Activated CD8-positive, alpha-beta memory T cell treated with anti-CD3 and anti-CD28 coated beads, Interleukin-2, amount 50 U/mL, for 1 hour (primary cell): Measurements from ENCODE around the gene PTPN13.

ENCODE experiments used
- DNase-seq: peaks from one replicate; pipeline ENCODE4 v3.0.0-alpha.2; 2020; ENCODE audit errors: extremely low read depth

Gene PTPN13

DNA sequence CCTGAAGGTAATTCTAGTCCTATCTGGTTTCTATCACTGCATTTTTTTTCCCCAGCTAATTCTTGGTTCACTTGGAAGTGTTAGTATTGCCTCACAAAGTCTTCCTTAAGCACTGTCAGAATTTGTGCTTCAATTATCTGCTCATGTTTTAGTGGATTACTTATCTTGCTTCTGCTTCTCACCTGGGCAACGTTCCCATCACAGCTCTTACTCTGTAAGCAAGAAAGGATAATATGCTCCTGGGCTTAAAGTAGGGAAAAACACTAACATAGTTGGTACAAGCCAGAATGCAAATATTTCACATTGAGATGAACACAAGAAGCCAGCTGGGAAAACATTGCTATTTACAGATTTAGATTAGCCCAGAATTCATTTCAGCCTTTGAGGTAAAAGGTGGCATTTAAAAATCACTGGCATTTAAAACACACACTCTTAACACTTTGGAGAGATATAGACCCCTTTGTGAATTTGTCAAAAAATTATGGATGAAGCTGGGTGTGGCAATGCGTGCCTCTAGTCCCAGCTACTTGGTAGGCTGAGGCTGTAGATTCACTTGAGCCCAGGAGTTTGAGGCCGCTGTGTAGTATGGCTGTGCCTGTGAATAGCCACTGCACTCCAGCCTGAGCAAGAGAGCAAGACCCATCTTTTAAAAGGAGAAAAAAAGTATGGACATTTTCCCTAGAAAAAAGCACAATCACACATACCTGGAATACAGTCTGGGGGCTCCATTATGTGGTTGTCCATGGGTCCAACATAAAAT lies 6.6 kb upstream of the PTPN13 start:
- no peak for DNase-seq

DNA sequence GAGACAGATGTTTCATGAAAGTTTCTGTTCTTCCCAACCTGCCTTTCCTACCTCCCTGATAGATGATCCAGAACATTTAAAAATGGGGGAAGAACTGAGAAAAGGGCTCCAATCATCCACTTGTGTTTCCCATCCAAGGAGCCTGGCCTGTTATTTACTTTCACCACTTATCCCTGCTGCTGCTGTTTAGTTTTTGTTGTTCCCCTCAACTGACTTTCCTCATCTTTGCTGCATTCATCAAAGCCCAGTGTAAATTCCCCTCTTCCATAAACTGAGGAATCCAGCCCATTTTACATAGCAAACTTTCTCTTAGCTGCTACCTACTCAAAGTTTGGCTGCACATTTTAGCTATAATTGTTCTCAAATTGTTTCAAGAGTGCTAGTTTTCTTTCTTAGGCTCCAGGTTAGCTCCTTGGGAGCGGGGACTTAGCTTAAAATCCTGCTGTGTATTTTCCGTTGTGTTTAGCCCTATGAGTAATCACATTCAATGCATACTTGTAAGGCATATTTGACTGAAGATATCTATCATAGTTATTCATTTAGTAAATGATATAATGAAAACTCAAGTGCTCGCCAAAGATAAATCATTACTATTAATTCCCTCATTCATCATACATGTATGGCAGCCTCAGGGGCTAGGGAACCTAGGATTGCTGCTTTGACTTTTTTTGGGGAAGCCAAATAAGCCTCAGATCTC lies 1.4 kb upstream of the PTPN13 start:
- DNase-seq: no peak

DNA sequence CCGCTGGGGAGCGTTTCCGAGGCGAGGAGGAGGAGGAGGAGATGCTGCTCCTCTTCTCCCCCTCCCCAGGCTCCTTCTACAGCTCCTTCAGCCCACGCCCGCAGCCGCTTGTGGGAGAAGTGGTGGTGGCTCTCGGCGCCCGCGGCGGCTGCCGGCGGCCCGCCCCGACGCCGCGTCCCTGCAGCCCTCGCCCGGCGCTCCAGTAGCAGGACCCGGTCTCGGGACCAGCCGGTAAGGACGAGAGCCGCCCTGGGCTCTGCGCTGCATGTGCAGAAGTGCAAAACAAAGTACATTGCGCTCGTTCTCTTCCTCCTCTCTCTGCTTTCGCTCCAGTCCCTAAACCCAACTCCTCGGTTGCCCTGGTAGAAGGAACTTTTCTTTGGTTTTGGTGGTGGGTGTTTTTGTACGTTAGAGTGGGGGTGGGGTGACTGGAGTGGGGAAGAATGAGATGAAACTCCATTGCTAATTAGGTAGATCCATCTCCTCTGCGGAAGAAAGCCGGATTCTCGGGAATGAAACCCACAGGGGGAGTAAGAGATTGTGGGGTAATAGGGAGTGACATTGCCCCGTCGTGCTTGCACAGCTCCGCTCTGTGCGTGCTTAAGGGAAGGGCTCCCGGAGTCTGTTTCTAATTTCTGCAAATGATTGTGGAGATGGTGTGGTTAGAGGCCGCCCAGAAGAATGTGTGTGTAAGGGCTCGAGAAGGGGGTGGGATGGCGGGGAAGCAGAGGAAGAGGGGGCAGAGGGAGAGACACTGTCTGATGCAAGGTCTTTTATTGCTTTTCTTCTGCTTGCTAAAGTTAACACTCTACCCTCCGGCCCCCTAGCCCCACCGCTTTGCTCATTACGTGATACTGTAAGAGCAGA lies 677 bp downstream of the PTPN13 start:
- no peak for DNase-seq

- no peak for DNase-seq
Observed at GRCh38 chr4:86595426-86595805, 1.3 kb downstream of the PTPN13 start.

DNA sequence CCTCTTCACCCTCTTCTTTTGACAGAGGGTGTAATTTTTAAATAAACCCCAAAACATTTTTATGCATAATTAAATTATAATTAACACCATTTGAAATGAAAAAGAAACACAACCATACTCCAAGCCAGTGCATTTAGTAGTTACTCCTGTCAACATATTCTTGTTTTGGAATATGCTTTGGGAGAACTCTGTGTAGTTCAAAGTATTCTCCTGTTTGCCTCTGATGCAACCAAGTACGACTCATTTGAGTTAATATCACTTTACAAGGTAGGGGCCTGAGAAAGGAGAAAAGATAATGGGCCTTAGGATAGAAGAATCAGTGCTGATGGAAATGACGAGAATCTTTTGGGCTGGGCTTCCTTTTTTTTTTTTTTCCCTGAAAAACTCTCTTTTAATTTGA lies 2.7 kb downstream of the PTPN13 start:
- no peak for DNase-seq

DNA sequence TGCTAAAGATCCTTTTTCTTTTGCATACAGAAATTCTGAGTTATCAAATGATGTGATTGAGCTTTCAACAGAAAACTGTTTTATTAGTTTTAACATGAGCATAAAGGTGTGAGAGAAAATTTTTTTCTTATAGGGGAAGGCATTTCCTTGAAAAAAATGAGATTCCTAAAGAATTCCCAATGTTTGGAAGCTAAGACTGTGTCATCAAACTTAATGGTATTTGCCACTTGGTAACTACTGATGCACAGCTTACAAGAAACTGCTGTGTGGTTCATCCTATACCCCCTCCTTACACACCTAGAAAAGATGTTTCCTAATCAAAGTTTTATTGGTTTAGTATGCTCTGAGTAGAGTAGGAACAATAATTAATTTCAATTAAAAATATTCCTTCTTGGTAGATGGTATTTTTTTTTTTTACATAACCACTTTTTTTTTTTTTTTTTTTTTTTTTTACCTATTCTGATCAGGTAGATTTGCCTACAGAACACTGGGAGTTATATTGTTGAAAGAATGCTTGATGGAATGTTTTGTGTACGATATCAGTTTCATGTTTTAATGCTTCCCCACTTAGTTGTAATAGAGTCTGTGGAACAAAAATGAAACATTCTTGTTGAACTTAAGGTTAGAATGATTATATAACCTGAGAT lies 6.0 kb downstream of the PTPN13 start:
- no peak for DNase-seq

- DNase-seq: no peak
Observed at GRCh38 chr4:86603311-86603885, 9.3 kb downstream of the PTPN13 start.

GRCh38 chr4:86606809-86607208 lies 12.7 kb downstream of the PTPN13 start:
- DNase-seq: no peak

- no peak for DNase-seq
Observed at GRCh38 chr4:86608757-86609375, 14.8 kb downstream of the PTPN13 start.

DNA sequence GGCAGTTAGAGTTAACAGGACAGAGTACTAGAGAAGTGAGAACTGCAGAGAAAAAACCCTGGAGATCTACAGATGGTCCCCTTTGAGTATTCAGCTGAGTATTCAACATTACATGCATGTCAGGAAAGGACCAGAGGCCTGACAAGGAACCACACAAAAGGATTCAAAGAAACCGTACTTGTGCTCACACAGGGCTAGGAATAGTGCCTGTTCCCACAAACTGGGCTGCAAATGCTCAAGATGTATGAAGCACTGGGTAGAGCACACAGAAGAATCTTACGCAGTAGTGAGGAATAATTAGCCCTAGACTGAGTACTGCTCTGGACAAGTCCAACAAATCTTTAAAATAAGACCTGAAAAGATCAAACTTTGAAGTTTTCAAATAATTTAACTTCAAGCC lies 17.6 kb downstream of the PTPN13 start:
- DNase-seq: no peak

GRCh38 chr4:86613734-86614133 lies 19.6 kb downstream of the PTPN13 start:
- no peak for DNase-seq

GRCh38 chr4:86614865-86615264 lies 20.8 kb downstream of the PTPN13 start:
- no peak for DNase-seq

GRCh38 chr4:86615501-86615900 lies 21.4 kb downstream of the PTPN13 start:
- no peak for DNase-seq

DNA sequence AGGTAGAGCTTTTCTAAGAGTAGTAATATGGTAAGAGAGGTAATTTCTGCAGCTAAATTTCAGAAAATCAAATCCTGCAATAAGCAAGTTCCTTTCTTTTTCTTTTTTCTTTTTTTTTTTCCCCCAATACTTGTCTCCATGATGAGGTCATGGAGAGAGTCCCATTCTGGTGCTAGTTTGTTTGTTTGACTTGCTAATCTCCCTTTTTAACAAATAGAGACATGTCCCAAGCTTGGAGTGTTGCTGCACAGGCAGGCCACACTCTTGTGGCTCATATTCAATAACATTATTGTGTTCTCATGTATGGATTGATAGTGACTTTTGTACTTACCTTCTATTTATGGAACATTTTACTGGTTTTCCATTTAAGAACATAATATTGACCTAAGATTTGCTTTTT lies 25.5 kb downstream of the PTPN13 start:
- no peak for DNase-seq

DNA sequence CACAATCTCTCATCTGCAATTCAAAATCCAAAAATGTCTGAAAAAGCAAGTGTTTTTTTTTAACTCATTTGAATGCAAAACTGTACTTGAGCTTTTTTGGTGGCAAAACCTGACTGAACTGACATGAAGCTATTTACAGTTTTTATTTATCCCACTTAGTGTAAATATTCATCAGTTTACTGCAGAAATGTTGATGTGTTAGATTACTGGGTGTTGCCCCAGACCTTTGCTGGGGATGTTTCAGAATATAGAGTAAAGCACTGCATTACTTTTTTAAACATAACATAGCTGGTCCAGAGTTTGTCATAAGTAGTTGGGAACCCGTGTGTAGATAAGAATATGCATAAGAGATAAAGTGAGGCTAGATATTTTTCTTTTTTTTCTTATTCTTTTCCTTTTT lies 27.3 kb downstream of the PTPN13 start:
- DNase-seq: no peak

- DNase-seq: no peak
Observed at GRCh38 chr4:86626066-86626465, 32.0 kb downstream of the PTPN13 start.

DNA sequence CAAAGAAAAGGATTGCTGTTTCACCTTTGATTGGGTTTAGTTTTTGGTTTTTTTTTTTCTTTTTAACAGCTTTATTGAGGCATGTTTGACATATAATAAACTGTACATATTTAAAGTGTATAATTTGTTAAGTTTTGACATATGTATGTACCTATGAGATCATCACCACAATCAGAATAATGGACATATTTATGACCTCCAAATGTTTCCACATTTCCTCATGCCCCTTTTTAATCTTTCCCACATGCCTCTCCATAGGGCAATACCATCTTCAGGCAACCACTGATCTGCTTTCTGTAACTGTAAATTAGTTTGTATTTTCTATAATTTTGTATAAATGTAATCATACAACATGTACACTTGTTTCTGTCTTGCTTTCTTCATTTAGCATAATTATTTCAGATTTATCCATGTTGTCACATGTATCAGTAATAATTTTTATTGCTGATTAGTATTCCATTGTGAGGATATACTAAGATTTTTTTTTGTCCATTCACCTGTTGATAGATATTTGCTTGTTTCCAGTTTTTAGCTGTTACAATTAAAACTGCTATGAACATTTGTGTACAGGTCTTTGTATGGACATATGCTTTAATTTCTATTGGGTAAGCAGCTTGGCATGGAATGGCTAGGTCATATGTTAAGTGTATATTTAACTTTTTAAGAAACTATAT lies 33.5 kb downstream of the PTPN13 start:
- no peak for DNase-seq

DNA sequence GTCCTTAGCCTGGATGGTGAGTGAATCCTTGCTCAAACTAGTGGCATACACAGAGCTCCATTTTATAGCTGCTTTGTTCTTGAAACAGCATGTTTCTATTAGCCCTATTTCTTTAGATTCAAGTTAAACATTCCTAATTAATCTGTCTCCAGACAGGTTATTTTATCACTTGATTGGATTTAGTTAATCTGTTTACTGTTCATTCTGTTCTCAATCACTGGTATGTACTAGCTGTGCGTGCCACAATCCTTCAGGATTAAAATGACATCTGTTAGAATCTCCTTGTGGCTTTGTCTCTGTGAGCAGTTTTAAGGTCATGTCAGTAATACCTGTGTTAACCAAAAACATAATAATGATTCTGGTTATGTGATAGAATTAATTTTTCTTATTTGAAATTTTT lies 36.5 kb downstream of the PTPN13 start:
- no peak for DNase-seq

GRCh38 chr4:86631166-86631565 lies 37.1 kb downstream of the PTPN13 start:
- no peak for DNase-seq

DNA sequence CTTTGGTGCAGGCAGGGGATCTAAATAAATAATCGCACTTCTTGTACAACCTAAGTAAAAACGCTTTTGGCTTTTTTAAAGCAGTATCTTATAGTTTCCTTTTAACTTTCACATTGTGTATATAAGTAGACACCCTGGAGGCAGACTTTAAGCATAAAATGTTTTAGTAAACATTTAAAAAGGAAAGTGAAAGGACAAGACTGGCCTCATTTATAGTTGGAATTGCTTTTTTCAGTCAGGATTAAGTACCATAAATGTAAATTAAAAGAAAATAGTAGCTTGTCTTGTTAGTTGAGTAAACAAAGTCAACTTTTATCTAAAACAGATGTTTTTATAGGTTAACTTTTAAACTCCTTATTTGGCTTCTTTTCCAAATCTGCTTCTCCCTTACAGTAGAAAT lies 39.7 kb downstream of the PTPN13 start:
- no peak for DNase-seq

GRCh38 chr4:86640469-86640868 lies 46.4 kb downstream of the PTPN13 start:
- DNase-seq: no peak
